Activated T-helper 2 cell treated with anti-CD3 and anti-CD28 coated beads, Interferon-gamma antibody, Interleukin-2, Interleukin-4, amounts not matched to agents 10 μg/mL and 5 μg/mL and 100 μg/mL, durations not matched to agents 14 hours and 24 hours and 36 hours (primary cell): ENCODE measurements around the gene BTBD18. TPM values are rescaled to one million over a fixed set of nuclear protein-coding genes. Genes with fewer than 3 reads are reported as not detected.

Source experiments
- DNase-seq: peaks from one replicate; pipeline ENCODE4 v3.0.0; 2021; ENCODE audit warnings: low spot score
- H3K27ac Mint-ChIP-seq: one replicate; pipeline ENCODE4 v1.8.0; 2021; ENCODE audit warnings: mixed read lengths
- H3K27me3 Mint-ChIP-seq: one replicate; pipeline ENCODE4 v1.8.0; 2021; ENCODE audit warnings: low read depth, mixed read lengths
- H3K36me3 Mint-ChIP-seq: one replicate; pipeline ENCODE4 v1.8.0; 2021; ENCODE audit warnings: low read depth, mixed read lengths
- H3K4me1 Mint-ChIP-seq: one replicate; pipeline ENCODE4 v1.8.0; 2021; ENCODE audit warnings: low read depth, mixed read lengths
- H3K4me3 Mint-ChIP-seq: one replicate; pipeline ENCODE4 v1.8.0; 2021; ENCODE audit warnings: low read depth, mild to moderate bottlenecking, moderate library complexity, mixed read lengths
- H3K9me3 Mint-ChIP-seq: one replicate; pipeline ENCODE4 v1.8.0; 2021; ENCODE audit warnings: mixed read lengths
- intact Hi-C: fragments of 100-400 bp; cut with micrococcal nuclease; formaldehyde crosslinking; loops from one replicate; pipeline ENCODE4 v1.15.1; 2023
- total RNA-seq: library from RNA; stranded (reverse); gene quantifications from 2 replicates; pipeline ENCODE4 v1.2.3, GENCODE V29; 2022

Gene BTBD18
- total RNA-seq, 1 donor from 2014 or later = not detected

DNA sequence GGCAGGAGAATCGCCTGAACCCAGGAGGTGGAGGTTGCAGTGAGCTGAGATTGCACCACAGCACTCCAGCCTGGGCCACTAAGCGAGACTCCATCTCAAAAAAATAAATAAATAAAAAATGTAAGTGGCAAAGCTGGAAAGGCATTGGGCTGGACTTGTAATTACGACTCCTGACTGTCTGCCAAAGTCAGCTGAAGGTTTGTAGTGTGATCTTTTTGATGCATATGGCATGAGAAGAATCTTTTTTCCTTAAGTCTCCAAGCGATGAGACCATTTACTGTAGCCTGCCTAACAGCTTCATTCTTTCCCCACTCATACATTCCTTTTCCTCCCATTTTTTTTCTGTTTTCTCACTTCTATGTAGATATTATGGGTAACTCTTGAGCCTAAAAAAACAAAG is 34.8 kb upstream of the BTBD18 start:
- peaks cover 15% of the 10 kb centered on the region for H3K4me1 Mint-ChIP-seq
- no peak for DNase-seq
- H3K27me3 Mint-ChIP-seq = no peaks in the 10 kb centered on the region
- no peak overlapping the region for H3K27ac Mint-ChIP-seq
- no peaks in the 10 kb centered on the region for H3K36me3 Mint-ChIP-seq
- H3K9me3 Mint-ChIP-seq = no peaks in the 10 kb centered on the region
- H3K4me3 Mint-ChIP-seq = no peak overlapping the region
- intact Hi-C loops = no loop called here

DNA sequence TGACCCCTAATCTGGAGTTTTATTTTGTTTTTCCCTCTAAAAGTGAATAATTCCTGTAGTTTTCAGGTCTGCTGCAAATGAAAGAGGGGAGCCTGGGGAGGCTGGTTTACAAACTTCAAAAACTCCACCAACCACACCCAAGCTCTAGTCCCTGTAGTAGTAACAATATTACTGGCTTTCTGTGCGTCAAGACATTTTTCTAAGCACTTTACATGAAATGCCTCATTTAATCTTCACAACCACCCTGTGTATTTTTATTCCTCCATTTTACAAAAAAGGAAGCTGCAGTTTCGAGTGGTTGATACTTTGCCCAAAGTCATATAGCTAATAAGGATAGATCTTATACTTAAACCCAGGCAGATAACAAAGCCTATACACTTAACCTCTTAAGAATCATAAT is 33.5 kb upstream of the BTBD18 start:
- Mint-ChIP-seq H3K4me1 (peaks cover 12% of the 10 kb centered on the region), H3K9me3 (no peaks in the 10 kb centered on the region), H3K27me3 (no peaks in the 10 kb centered on the region), H3K36me3 (no peaks in the 10 kb centered on the region), H3K4me3 (no peak overlapping the region), H3K27ac (no peak overlapping the region)
- intact Hi-C loops = no loop called here
- no peak for DNase-seq

DNA sequence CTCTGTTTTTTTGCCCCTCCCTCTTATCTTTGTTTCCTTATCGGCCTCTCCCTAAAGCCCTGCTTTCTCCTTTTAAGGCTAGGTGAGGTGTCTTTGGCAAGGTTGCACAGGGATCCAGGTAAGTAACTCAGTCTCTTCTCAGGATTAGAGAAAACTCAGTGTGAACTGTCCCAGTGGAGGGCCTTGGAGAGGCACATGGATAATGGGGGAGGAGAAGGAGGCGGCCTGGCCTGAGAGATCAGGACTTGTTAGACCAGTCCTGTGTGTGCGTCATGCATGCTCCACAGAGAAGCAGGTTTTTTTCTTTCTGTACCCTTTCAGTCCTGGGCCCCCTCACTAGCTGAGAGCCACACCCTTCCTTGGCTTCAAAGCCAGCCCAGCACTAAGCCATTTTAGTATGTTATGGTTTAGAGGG is 29.9 kb upstream of the BTBD18 start:
- H3K4me3 Mint-ChIP-seq = no peak overlapping the region
- intact Hi-C loops = no loop called here
- H3K27me3 Mint-ChIP-seq = no peaks in the 10 kb centered on the region
- no peaks in the 10 kb centered on the region for H3K9me3 Mint-ChIP-seq
- no peaks in the 10 kb centered on the region for H3K36me3 Mint-ChIP-seq
- H3K27ac Mint-ChIP-seq = no peak overlapping the region
- DNase-seq = no peak
- H3K4me1 Mint-ChIP-seq = peaks cover 6% of the 10 kb centered on the region

DNA sequence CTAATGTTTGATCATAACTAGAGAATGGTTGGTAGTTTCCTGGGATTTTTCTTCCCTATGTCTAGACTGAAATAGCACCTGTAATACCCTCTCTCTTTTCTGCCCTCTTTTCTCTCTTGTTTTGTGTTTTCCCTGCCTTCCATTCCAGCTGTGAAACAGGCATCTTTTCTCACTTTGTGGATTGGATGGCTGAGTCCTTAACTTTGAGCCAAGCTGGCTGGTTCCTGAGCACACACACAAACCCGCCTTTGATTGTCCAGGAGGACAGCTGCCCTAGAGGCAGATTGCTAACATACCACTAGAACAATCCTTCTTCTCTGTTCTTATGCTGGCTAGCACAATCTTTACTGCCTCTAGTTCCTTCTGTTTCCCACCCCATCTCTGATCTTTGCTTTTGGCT is 27.7 kb upstream of the BTBD18 start:
- no peaks in the 10 kb centered on the region for H3K27me3 Mint-ChIP-seq
- H3K9me3 Mint-ChIP-seq = no peaks in the 10 kb centered on the region
- H3K36me3 Mint-ChIP-seq = no peaks in the 10 kb centered on the region
- intact Hi-C loops = no loop called here
- no peak overlapping the region for H3K27ac Mint-ChIP-seq
- H3K4me3 Mint-ChIP-seq = no peak overlapping the region
- H3K4me1 Mint-ChIP-seq = peaks cover 10% of the 10 kb centered on the region
- DNase-seq = no peak

DNA sequence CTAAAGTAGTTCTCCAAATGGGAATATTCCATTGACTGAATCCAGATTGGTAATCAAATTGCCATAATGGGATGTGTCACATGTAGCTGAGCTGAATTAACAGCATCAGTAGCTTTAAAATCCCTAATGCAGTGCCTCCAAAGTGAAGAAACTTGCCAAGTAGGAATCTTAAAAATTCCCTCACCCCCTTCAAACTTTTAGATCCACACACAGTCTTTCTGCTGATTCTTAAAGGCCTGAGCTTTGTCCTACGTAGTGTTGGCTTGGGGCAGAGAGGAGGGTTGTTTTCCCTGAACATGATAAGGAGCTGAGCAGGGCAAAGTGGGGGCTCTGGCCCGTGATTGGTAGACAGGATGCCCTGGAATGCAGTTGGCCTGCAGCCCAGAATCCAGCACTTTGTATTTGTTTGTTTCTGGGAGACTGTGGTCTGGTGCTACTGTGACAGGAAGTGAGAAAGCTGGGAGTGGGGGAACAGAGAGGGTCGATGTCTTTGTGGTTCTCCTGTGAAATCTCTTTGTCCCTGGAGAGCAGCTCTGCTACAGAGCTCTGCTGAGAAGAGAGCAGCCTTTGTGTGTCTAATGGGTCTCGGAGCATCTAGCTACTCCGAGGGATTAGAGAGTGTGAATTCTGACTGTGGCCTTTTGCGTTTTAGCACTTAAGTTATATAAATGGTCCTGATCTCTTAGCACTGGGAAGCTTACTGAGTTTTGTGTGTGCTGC is 26.9 kb upstream of the BTBD18 start:
- Mint-ChIP-seq H3K27me3 (no peaks in the 10 kb centered on the region), H3K27ac (no peak overlapping the region), H3K9me3 (no peaks in the 10 kb centered on the region), H3K36me3 (no peaks in the 10 kb centered on the region), H3K4me3 (no peak overlapping the region), H3K4me1 (peaks cover 10% of the 10 kb centered on the region)
- intact Hi-C loops = no loop called here
- DNase-seq = no peak

DNA sequence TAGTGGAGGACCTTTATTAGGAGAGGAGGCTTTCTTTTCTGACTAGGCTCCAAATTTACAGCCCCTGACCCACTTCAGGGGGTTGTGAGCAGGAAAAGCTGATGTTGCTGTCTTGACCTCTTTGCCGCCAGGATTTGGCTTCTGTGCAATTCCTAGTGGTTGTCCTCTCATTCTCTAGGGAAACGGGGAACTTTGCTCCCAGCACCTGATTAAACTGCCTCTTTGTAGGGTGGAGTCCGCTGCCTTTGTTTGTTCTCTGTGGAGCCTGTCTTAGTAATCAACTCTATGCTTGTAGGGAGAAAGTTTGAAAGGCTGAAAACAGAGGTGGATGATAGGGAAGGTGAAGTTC is 26.3 kb upstream of the BTBD18 start:
- H3K27ac Mint-ChIP-seq = no peak overlapping the region
- H3K36me3 Mint-ChIP-seq = no peaks in the 10 kb centered on the region

DNA sequence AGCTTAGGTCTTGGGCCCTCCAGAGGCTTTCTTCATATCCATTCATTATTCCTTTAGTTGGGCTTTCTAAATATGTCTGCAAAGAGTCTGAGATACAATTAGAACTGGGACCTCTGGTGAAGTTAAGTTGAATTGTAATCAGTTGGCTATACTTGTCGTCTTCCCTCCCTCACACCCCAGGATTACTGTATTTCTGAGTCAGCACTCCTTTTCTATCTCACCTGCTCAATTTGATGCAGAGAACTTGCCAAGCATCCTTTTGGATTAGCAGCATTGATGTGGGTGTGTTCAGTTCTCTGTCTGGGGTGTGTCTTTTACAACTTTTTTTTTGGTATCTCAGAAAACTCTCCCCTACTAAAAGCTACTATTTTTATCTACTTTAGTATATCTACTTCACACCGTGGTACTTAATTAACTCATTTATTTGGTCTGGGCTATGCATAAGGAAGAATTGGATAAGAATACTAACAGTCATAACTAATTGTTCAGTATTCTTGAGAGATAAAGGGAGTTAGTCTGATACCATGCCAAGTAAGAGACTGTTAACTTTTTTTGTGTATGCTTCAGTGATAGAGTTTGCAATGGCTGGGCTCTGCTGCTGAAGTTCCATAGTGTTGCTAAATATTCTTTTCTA is 25.1 kb upstream of the BTBD18 start:
- H3K9me3 Mint-ChIP-seq = no peaks in the 10 kb centered on the region
- intact Hi-C loops = no loop called here
- no peaks in the 10 kb centered on the region for H3K27me3 Mint-ChIP-seq
- no peak for DNase-seq
- H3K4me1 Mint-ChIP-seq = peaks cover 13% of the 10 kb centered on the region
- no peaks in the 10 kb centered on the region for H3K36me3 Mint-ChIP-seq
- no peak overlapping the region for H3K27ac Mint-ChIP-seq
- H3K4me3 Mint-ChIP-seq = no peak overlapping the region

More for the DNA sequence above, 26.3 kb upstream of the BTBD18 start:
- no peaks in the 10 kb centered on the region for H3K9me3 Mint-ChIP-seq
- peaks cover 11% of the 10 kb centered on the region for H3K4me1 Mint-ChIP-seq
- no peaks in the 10 kb centered on the region for H3K27me3 Mint-ChIP-seq
- no peak overlapping the region for H3K4me3 Mint-ChIP-seq
- no peak for DNase-seq
- intact Hi-C loops = no loop called here

DNA sequence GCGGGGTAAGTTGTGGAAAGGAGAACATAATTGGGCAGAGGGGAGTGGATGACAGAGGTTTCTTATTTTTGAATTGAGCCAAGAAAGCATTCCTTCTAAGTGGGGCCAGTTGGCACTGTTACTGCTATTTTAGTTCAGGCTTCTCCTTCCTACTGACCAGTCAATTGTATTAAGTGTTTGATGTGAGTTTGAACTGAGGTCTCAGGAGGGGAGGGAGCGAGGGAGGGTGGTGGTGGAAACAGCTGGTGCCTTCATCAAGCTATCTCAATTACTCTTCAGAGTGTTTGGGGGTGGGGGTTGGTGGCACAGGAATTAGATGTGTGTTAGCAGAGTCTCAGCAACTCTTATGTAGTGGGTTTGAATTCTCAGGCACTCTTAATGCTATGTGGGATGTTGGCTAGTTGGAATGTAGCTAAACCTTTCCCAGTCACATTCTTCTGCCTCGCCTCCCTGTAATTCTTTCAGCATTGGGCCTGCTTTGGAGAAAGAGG is 24.5 kb upstream of the BTBD18 start:
- Mint-ChIP-seq H3K36me3 (no peaks in the 10 kb centered on the region), H3K27ac (no peak overlapping the region), H3K4me3 (no peak overlapping the region), H3K4me1 (peaks cover 9% of the 10 kb centered on the region), H3K27me3 (no peaks in the 10 kb centered on the region), H3K9me3 (no peaks in the 10 kb centered on the region)
- no peak for DNase-seq
- intact Hi-C loops = no loop called here

DNA sequence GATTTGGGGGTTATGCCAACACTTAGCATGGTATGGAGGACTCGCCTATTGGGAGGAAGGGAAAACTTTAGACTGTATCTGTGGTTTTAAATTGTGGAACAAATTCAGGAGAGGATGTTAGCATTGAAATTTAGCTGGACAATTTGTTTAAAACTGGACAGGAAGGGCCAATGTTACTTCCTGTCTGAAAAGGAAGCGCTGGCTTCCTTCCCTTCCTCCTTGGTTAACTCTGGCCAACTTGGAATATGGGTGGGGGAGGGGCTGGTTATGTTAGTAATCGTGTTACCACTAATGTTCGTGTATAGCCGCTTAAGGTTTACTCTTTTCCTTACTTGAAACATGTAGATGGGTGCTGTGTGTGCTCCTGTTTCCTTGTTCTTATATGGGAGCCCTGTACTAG is 23.9 kb upstream of the BTBD18 start:
- peaks cover 9% of the 10 kb centered on the region for H3K4me1 Mint-ChIP-seq

DNA sequence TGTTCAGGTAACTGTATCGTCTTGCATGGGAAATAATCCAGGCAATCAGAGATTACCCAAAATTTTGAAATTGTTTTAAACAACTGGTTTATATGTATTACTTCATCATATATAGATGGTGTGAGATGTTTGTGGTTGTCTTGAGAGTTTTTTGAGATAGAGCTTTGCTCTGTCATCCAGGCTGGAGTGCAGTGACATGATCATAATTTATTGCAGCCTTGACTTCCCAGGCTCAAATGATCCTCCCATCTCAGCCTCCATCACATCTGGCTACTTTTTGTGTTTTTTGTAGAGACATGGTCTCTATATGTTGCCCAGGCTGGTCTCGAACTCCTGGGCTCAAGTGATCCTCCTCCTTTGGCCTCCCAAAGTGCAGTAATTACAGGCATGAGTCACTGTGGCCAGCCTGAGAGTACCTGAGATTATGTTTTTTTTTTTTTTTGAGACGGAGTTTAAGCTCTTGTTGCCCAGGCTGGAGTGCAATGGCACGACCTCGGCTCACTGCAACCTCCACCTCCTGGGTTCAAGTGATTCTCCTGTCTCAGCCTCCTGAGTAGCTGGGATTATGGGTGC is 21.5 kb upstream of the BTBD18 start:
- Mint-ChIP-seq H3K4me1 (peaks cover 9% of the 10 kb centered on the region), H3K9me3 (no peaks in the 10 kb centered on the region), H3K4me3 (no peak overlapping the region), H3K27ac (no peak overlapping the region), H3K36me3 (no peaks in the 10 kb centered on the region), H3K27me3 (no peaks in the 10 kb centered on the region)
- intact Hi-C loops = no loop called here
- no peak for DNase-seq

More for the DNA sequence above, 23.9 kb upstream of the BTBD18 start:
- no peak overlapping the region for H3K4me3 Mint-ChIP-seq
- no peaks in the 10 kb centered on the region for H3K27me3 Mint-ChIP-seq
- no peaks in the 10 kb centered on the region for H3K9me3 Mint-ChIP-seq
- no peak overlapping the region for H3K27ac Mint-ChIP-seq
- DNase-seq = no peak
- intact Hi-C loops = no loop called here
- no peaks in the 10 kb centered on the region for H3K36me3 Mint-ChIP-seq

DNA sequence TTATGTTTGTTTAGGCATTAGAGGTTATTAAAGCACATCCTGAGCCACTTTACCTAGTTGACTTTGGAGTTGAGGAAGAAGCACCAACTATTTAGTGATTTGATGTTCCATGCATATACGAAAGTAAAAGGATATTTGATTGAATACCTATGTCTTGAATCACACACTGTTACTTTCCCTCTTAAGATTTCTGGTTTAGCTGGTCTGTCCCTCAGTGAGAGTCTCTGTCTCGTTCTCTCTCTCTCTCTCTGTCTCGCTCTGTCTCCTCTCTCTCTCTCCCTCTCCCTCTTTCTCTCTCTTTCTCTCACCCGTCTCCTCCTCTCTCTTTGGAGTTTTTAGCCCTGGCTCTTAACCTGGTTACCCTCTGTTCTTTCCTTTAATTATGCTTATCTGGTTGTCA is 20.9 kb upstream of the BTBD18 start:
- Mint-ChIP-seq H3K36me3 (no peaks in the 10 kb centered on the region), H3K27ac (no peak overlapping the region)

DNA sequence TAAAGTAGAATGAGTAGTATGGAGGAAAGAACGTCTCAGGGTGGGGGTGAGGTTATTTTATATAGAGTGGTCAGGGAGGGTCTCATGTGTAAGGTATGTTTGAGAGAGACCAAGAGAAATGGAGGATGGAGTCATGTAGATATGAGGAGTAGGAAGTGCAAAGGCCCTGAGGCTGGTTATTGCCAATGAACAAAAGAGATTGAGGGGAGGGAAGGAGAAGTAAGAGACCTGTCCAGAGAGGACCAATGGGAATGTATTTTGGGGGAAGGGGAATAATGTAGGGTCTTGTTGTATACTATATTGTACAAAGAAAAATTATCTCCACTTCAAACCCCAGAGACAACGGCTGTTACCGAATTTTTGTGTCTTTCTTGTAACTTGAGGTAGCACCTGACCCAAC is 19.7 kb upstream of the BTBD18 start:
- Mint-ChIP-seq H3K9me3 (no peaks in the 10 kb centered on the region), H3K27me3 (no peaks in the 10 kb centered on the region), H3K4me3 (no peak overlapping the region), H3K4me1 (peaks cover 9% of the 10 kb centered on the region), H3K27ac (no peak overlapping the region), H3K36me3 (no peaks in the 10 kb centered on the region)
- DNase-seq = no peak
- intact Hi-C loops = no loop called here

More for the DNA sequence above, 20.9 kb upstream of the BTBD18 start:
- intact Hi-C loops = no loop called here
- H3K4me3 Mint-ChIP-seq = no peak overlapping the region
- H3K27me3 Mint-ChIP-seq = no peaks in the 10 kb centered on the region
- DNase-seq = no peak
- peaks cover 9% of the 10 kb centered on the region for H3K4me1 Mint-ChIP-seq
- no peaks in the 10 kb centered on the region for H3K9me3 Mint-ChIP-seq

DNA sequence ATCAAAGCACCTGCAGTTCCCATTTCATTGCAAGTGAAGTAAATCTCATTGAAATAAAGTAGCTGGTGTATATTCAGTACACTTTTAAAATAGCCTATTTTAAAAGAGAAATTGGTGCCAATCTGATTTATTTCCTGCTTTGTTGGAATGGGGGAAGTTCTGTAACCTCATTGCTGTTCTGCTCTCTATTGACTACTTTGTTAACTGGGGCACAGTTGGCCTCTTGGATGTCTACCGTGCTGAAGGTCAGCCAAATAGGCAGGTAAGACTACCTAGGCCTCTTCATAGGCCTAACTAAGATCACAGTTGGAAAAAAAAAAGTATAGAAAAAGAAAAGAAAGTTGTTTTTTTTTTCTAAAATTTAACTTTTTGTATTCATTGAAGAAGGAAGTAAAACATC is 19.2 kb upstream of the BTBD18 start:
- Mint-ChIP-seq H3K27ac (no peak overlapping the region), H3K36me3 (no peaks in the 10 kb centered on the region), H3K9me3 (no peaks in the 10 kb centered on the region), H3K27me3 (no peaks in the 10 kb centered on the region), H3K4me1 (peaks cover 9% of the 10 kb centered on the region), H3K4me3 (no peak overlapping the region)
- DNase-seq = no peak
- intact Hi-C loops = no loop called here
